HG03039 (cell line): ENCODE results near the gene CCDC181.
"Not testable (repeated sequence)": the region's sequence is repeated elsewhere in the genome, so short reads cannot be mapped to it uniquely, and the experiment has no call there.

ENCODE experiments used
- ATAC-seq: cut with Tn5 transposase; IDR thresholded peaks from one replicate; pipeline ENCODE4 v1.9.1; 2021; ENCODE audit warnings: mild to moderate bottlenecking, moderate library complexity; ENCODE audit not compliant: unreplicated experiment

Gene CCDC181

GRCh38 chr1:169402578-169402977, 24.7 kb downstream of the CCDC181 start:
- ATAC-seq: not testable (repeated sequence)

- ATAC-seq: no peak
Measured at GRCh38 chr1:169395955-169396354, 31.3 kb downstream of the CCDC181 start.

GRCh38 chr1:169392406-169392805, 34.9 kb downstream of the CCDC181 start:
- no peak for ATAC-seq

- ATAC-seq: peak; percentile 86
Measured at GRCh38 chr1:169390303-169390702, 37.0 kb downstream of the CCDC181 start.

GRCh38 chr1:169387399-169387798, 39.9 kb downstream of the CCDC181 start:
- ATAC-seq: no peak

- ATAC-seq: no peak
Measured at GRCh38 chr1:169383449-169383848, 43.8 kb downstream of the CCDC181 start.

GRCh38 chr1:169381162-169381561, 46.1 kb downstream of the CCDC181 start:
- no peak for ATAC-seq

- no peak for ATAC-seq
Measured at GRCh38 chr1:169371404-169371803, 55.9 kb downstream of the CCDC181 start.

- ATAC-seq: no peak
Measured at GRCh38 chr1:169368406-169368769, 58.9 kb downstream of the CCDC181 start.

GRCh38 chr1:169367686-169368405, 59.4 kb downstream of the CCDC181 start, which contains the start of the genes BLZF1 and NME7:
Gene BLZF1, plus strand, starts transcription at chr1:169368195. Its CDS starts 1,328 bp downstream, at chr1:169369523.
Gene NME7, minus strand, starts transcription at chr1:169367797. Its CDS starts 87 bp downstream, at chr1:169367710.
- peak; percentile 94 for ATAC-seq

GRCh38 chr1:169367096-169367685, 60.1 kb downstream of the CCDC181 start:
- no peak for ATAC-seq

GRCh38 chr1:169364948-169365347, 62.3 kb downstream of the CCDC181 start:
- no peak for ATAC-seq

- ATAC-seq: peak; percentile 37
Measured at GRCh38 chr1:169363046-169363730, 64.1 kb downstream of the CCDC181 start.

GRCh38 chr1:169361281-169361680, 66.0 kb downstream of the CCDC181 start:
- ATAC-seq: no peak

- ATAC-seq: no peak
Measured at GRCh38 chr1:169360415-169360814, 66.9 kb downstream of the CCDC181 start.

- ATAC-seq: no peak
Measured at GRCh38 chr1:169348383-169349036, 78.8 kb downstream of the CCDC181 start.

GRCh38 chr1:169347688-169348382, 79.4 kb downstream of the CCDC181 start:
- no peak for ATAC-seq

GRCh38 chr1:169346036-169346589, 81.2 kb downstream of the CCDC181 start:
- ATAC-seq: no peak

GRCh38 chr1:169345511-169345910, 81.8 kb downstream of the CCDC181 start:
- no peak for ATAC-seq
